GM18507 (cell line): Measurements from ENCODE around the gene ALDH3A2.
A peak's percentile ranks its signal among the peaks of the same experiment; 100 is the strongest.
"Not testable (repeated sequence)": the region's sequence is repeated elsewhere in the genome, so short reads cannot be mapped to it uniquely, and the experiment has no call there.

Experiments used
- DNase-seq: peaks from one replicate; pipeline ENCODE4 v3.0.0; 2011; ENCODE audit warnings: low read depth; ENCODE audit not compliant: insufficient read length; ENCODE audit errors: extremely low spot score
- FAIRE-seq: peaks from 2 replicates; lab custom pipeline; 2011; peaks lifted over from hg19 to GRCh38; lab: Jason Lieb, UNC

ALDH3A2 gene

GRCh38 chr17:19647697-19648474, 665 bp upstream of the ALDH3A2 start:
- FAIRE-seq (no peak), DNase-seq (peak; percentile 17)

GRCh38 chr17:19649274-19649541, 657 bp downstream of the ALDH3A2 start:
- FAIRE-seq (no peak), DNase-seq (no peak)

GRCh38 chr17:19650826-19651225, 2.3 kb downstream of the ALDH3A2 start:
- FAIRE-seq, result no peak
- no peak for DNase-seq

GRCh38 chr17:19651451-19652238, 3.1 kb downstream of the ALDH3A2 start:
- no peak for FAIRE-seq
- no peak for DNase-seq

GRCh38 chr17:19652595-19652994, 4.0 kb downstream of the ALDH3A2 start:
- no peak for FAIRE-seq
- no peak for DNase-seq

- FAIRE-seq, result no peak
- no peak for DNase-seq
These were observed 5.9 kb downstream of the ALDH3A2 start for GRCh38 chr17:19654342-19654886.

- FAIRE-seq (no peak), DNase-seq (no peak)
These were observed 6.3 kb downstream of the ALDH3A2 start for GRCh38 chr17:19654896-19655295.

GRCh38 chr17:19656336-19656735, 7.8 kb downstream of the ALDH3A2 start:
- DNase-seq, result no peak
- FAIRE-seq, result no peak

- DNase-seq, result no peak
- FAIRE-seq, result no peak
These were observed 8.5 kb downstream of the ALDH3A2 start for GRCh38 chr17:19656851-19657581.

GRCh38 chr17:19659366-19660177, 11.0 kb downstream of the ALDH3A2 start:
- DNase-seq, result no peak
- no peak for FAIRE-seq

GRCh38 chr17:19660219-19660870, 11.8 kb downstream of the ALDH3A2 start:
- DNase-seq (no peak), FAIRE-seq (no peak)

GRCh38 chr17:19661121-19661520, 12.6 kb downstream of the ALDH3A2 start:
- no peak for FAIRE-seq
- no peak for DNase-seq

GRCh38 chr17:19663097-19663496, 14.5 kb downstream of the ALDH3A2 start:
- no peak for DNase-seq
- FAIRE-seq, result no peak

GRCh38 chr17:19664136-19664820, 15.7 kb downstream of the ALDH3A2 start:
- DNase-seq (no peak), FAIRE-seq (no peak)

GRCh38 chr17:19664821-19665181, 16.2 kb downstream of the ALDH3A2 start:
- DNase-seq (no peak), FAIRE-seq (no peak)

- not testable (repeated sequence) for FAIRE-seq
These were observed 21.1 kb downstream of the ALDH3A2 start for GRCh38 chr17:19669680-19670079.

GRCh38 chr17:19670908-19671307, 22.4 kb downstream of the ALDH3A2 start:
- DNase-seq, result no peak
- peak; percentile 29 for FAIRE-seq

More at GRCh38 chr17:19669680-19670079, 21.1 kb downstream of the ALDH3A2 start:
- DNase-seq, result not testable (repeated sequence)

GRCh38 chr17:19671433-19671832, 22.9 kb downstream of the ALDH3A2 start:
- DNase-seq (no peak), FAIRE-seq (no peak)
